HG02970 (cell line): ENCODE measurements around the gene EVI5.
"Not testable (repeated sequence)": the region's sequence is repeated elsewhere in the genome, so short reads cannot be mapped to it uniquely, and the experiment has no call there.

Experiments
- ATAC-seq: cut with Tn5 transposase; IDR thresholded peaks from one replicate; pipeline ENCODE4 v1.9.1; 2021; ENCODE audit warnings: mild to moderate bottlenecking, moderate library complexity, moderate number of reproducible peaks; ENCODE audit not compliant: unreplicated experiment, low FRiP score

EVI5 gene

GRCh38 chr1:92795166-92795565 lies 10.3 kb upstream of the EVI5 start:
- no peak for ATAC-seq

GRCh38 chr1:92792340-92792782 lies 7.5 kb upstream of the EVI5 start:
- no peak for ATAC-seq

- no peak for ATAC-seq
These were observed 6.7 kb upstream of the EVI5 start for GRCh38 chr1:92791487-92792066.

GRCh38 chr1:92790867-92791266 lies 6.0 kb upstream of the EVI5 start:
- ATAC-seq: no peak

GRCh38 chr1:92790081-92790480 lies 5.2 kb upstream of the EVI5 start:
- ATAC-seq: no peak

- no peak for ATAC-seq
These were observed 1.4 kb upstream of the EVI5 start for GRCh38 chr1:92786111-92786901.

GRCh38 chr1:92784021-92784638 lies 778 bp downstream of the EVI5 start:
- ATAC-seq: no peak

- ATAC-seq: not testable (repeated sequence)
These were observed 1.4 kb downstream of the EVI5 start for GRCh38 chr1:92783550-92783949.

GRCh38 chr1:92778376-92778775 lies 6.5 kb downstream of the EVI5 start:
- ATAC-seq: no peak

- ATAC-seq: no peak
These were observed 10.5 kb downstream of the EVI5 start for GRCh38 chr1:92774407-92774806.

- ATAC-seq: not testable (repeated sequence)
These were observed 11.2 kb downstream of the EVI5 start for GRCh38 chr1:92773749-92774148.

- no peak for ATAC-seq
These were observed 15.1 kb downstream of the EVI5 start for GRCh38 chr1:92769856-92770255.

- no peak for ATAC-seq
These were observed 16.0 kb downstream of the EVI5 start for GRCh38 chr1:92768915-92769314.

GRCh38 chr1:92768296-92768695 lies 16.6 kb downstream of the EVI5 start:
- no peak for ATAC-seq

GRCh38 chr1:92764116-92764515 lies 20.8 kb downstream of the EVI5 start:
- no peak for ATAC-seq

- ATAC-seq: no peak
These were observed 22.6 kb downstream of the EVI5 start for GRCh38 chr1:92762355-92762754.

- no peak for ATAC-seq
These were observed 25.5 kb downstream of the EVI5 start for GRCh38 chr1:92759361-92759760.

GRCh38 chr1:92756537-92756936 lies 28.4 kb downstream of the EVI5 start:
- no peak for ATAC-seq

GRCh38 chr1:92755541-92756461 lies 29.1 kb downstream of the EVI5 start:
- no peak for ATAC-seq

- no peak for ATAC-seq
These were observed 30.2 kb downstream of the EVI5 start for GRCh38 chr1:92754719-92755050.
